HEK293T (cell line): Measurements from ENCODE around the gene IL4I1.

ENCODE experiments used
- ELF4 ChIP-seq: fragments of 450-650 bp; IDR thresholded peaks from 2 replicates; pipeline ENCODE4 v1.6.1; 2017; ENCODE audit warnings: antibody characterized with exemption
- HDGF ChIP-seq: fragments of 450-650 bp; IDR thresholded peaks from 2 replicates; pipeline ENCODE4 v1.6.1; 2017; ENCODE audit warnings: antibody characterized with exemption, borderline replicate concordance

GRCh38 chr19:49878744-49879070 lies 18.0 kb downstream of the IL4I1 start:
- TF ChIP-seq HDGF (no peak), ELF4 (no peak)
